ENCODE measurements around the gene MRPL41.
"Not testable (repeated sequence)": the region's sequence is repeated elsewhere in the genome, so short reads cannot be mapped to it uniquely, and the experiment has no call there.

MRPL41 gene

GRCh38 chr9:137588311-137588710, 36.6 kb downstream of the MRPL41 start:
- DNase-seq: no peak

GRCh38 chr9:137588891-137589290, 37.2 kb downstream of the MRPL41 start:
- DNase-seq: no peak

- no peak for DNase-seq
Observed at GRCh38 chr9:137589441-137590122, 37.9 kb downstream of the MRPL41 start.

- DNase-seq: no peak
Observed at GRCh38 chr9:137590123-137590468, 38.4 kb downstream of the MRPL41 start.

- peak; percentile 88 for DNase-seq
Observed at GRCh38 chr9:137590469-137591383, 39.0 kb downstream of the MRPL41 start, which contains the start of gene ZMYND19. ZMYND19 (minus strand) TSS chr9:137590512; CDS start chr9:137590263, 249 bp downstream.

GRCh38 chr9:137592767-137593166, 41.1 kb downstream of the MRPL41 start:
- no peak for DNase-seq

- DNase-seq: no peak
Observed at GRCh38 chr9:137593176-137593575, 41.5 kb downstream of the MRPL41 start.

- DNase-seq: not testable (repeated sequence)
Observed at GRCh38 chr9:137596577-137596976, 44.9 kb downstream of the MRPL41 start.

- DNase-seq: no peak
Observed at GRCh38 chr9:137598943-137599342, 47.3 kb downstream of the MRPL41 start.
